Mesothelial cell of epicardium (in vitro differentiated cells): ENCODE measurements around the gene CRYBG1. TPM values are rescaled to one million over a fixed set of nuclear protein-coding genes. Genes with fewer than 3 reads are reported as not detected.

ENCODE experiments used
- DNase-seq, 2 experiments: peaks; one replicate each; pipeline ENCODE4 v3.0.0; 2021; ENCODE audit warnings: low spot score in 2 of 2; ENCODE audit not compliant: unreplicated experiment in 2 of 2
- H3K27ac Mint-ChIP-seq: 2 replicates; pipeline ENCODE4 v1.8.0; 2021; ENCODE audit warnings: mixed read lengths
- H3K27me3 Mint-ChIP-seq: 2 replicates; pipeline ENCODE4 v1.8.0; 2021; ENCODE audit warnings: low read depth, mixed read lengths
- H3K36me3 Mint-ChIP-seq: 2 replicates; pipeline ENCODE4 v1.8.0; 2021; ENCODE audit warnings: mixed read lengths
- H3K4me1 Mint-ChIP-seq: 2 replicates; pipeline ENCODE4 v1.8.0; 2021; ENCODE audit warnings: mixed read lengths
- H3K4me3 Mint-ChIP-seq: 2 replicates; pipeline ENCODE4 v1.8.0; 2021; ENCODE audit warnings: mild to moderate bottlenecking, moderate library complexity, mixed read lengths
- H3K9me3 Mint-ChIP-seq: 2 replicates; pipeline ENCODE4 v1.8.0; 2021; ENCODE audit warnings: mixed read lengths
- CTCF ChIP-seq: fragments of 200-600 bp; sonication (generic); IDR thresholded peaks from one replicate; pipeline ENCODE4 v1.5.0; 2021; ENCODE audit warnings: antibody characterized with exemption; ENCODE audit not compliant: unreplicated experiment
- total RNA-seq: library from RNA; stranded (reverse); gene quantifications from 3 replicates; pipeline ENCODE4 v1.2.1, GENCODE V29; 2021

The CRYBG1 gene
- total RNA-seq, 1 donor from 2014 or later, result 0.74 TPM

GRCh38 chr6:106363401-106364138 lies 3.1 kb downstream of the CRYBG1 start:
- H3K4me1 Mint-ChIP-seq, result peaks cover 6% of the 10 kb centered on the region

GRCh38 chr6:106369739-106370138 lies 9.2 kb downstream of the CRYBG1 start:
- Mint-ChIP-seq H3K9me3 (no peaks in the 10 kb centered on the region), H3K27ac (no peak overlapping the region), H3K27me3 (no peaks in the 10 kb centered on the region), H3K4me1 (no peaks in the 10 kb centered on the region), H3K4me3 (no peak overlapping the region), H3K36me3 (no peaks in the 10 kb centered on the region)
- TF ChIP-seq CTCF, result no peak
- DNase-seq, result no peak

More at GRCh38 chr6:106363401-106364138, 3.1 kb downstream of the CRYBG1 start:
- Mint-ChIP-seq H3K36me3 (no peaks in the 10 kb centered on the region), H3K27ac (no peak overlapping the region), H3K27me3 (peaks cover 35% of the 10 kb centered on the region), H3K4me3 (no peak overlapping the region), H3K9me3 (no peaks in the 10 kb centered on the region)
- DNase-seq, result no peak
- no peak for TF ChIP-seq CTCF

- DNase-seq, result no peak
- Mint-ChIP-seq H3K9me3 (no peaks in the 10 kb centered on the region), H3K27ac (no peak overlapping the region), H3K27me3 (no peaks in the 10 kb centered on the region), H3K4me3 (no peak overlapping the region), H3K36me3 (no peaks in the 10 kb centered on the region), H3K4me1 (no peaks in the 10 kb centered on the region)
- no peak for TF ChIP-seq CTCF
These were observed 10.1 kb downstream of the CRYBG1 start for GRCh38 chr6:106370639-106371038.

- H3K9me3 Mint-ChIP-seq, result no peaks in the 10 kb centered on the region
- H3K36me3 Mint-ChIP-seq, result no peaks in the 10 kb centered on the region
- peaks cover 4% of the 10 kb centered on the region for H3K4me1 Mint-ChIP-seq
- DNase-seq, result no peak
- no peak for TF ChIP-seq CTCF
- peaks cover 2% of the 10 kb centered on the region for H3K27me3 Mint-ChIP-seq
- H3K27ac Mint-ChIP-seq, result no peak overlapping the region
- H3K4me3 Mint-ChIP-seq, result no peak overlapping the region
These were observed 12.5 kb downstream of the CRYBG1 start for GRCh38 chr6:106372838-106373501.

GRCh38 chr6:106373502-106374239 lies 13.2 kb downstream of the CRYBG1 start:
- no peak for DNase-seq
- Mint-ChIP-seq H3K36me3 (no peaks in the 10 kb centered on the region), H3K27me3 (peaks cover 2% of the 10 kb centered on the region), H3K4me3 (no peak overlapping the region), H3K4me1 (peaks cover 4% of the 10 kb centered on the region), H3K9me3 (no peaks in the 10 kb centered on the region), H3K27ac (no peak overlapping the region)
- no peak for TF ChIP-seq CTCF
